ENCODE data around the gene LCE2C. TPM values are rescaled to one million over a fixed set of nuclear protein-coding genes. Genes with fewer than 3 reads are reported as not detected.

LCE2C gene
- polyA plus RNA-seq, 10 donors, result not detected

GRCh38 chr1:152725261-152725660 is 50.2 kb downstream of the LCE2C start:
- no peak for DNase-seq

Other genes with a start within 250 kb of the LCE2C start
- gene LCE5A, start 164.5 kb upstream of the LCE2C start, polyA plus RNA-seq (ENCODE audit: insufficient read length in 10 of 10), result not detected
- gene CRCT1, start 160.8 kb upstream of the LCE2C start, polyA plus RNA-seq (ENCODE audit: insufficient read length in 10 of 10), result not detected
- not detected for gene LCE3E, start 108.5 kb upstream of the LCE2C start, polyA plus RNA-seq (ENCODE audit: insufficient read length in 10 of 10)
- gene LCE3D, start 94.8 kb upstream of the LCE2C start, polyA plus RNA-seq (ENCODE audit: insufficient read length in 10 of 10), result not detected
- not detected for gene LCE3C, start 75.0 kb upstream of the LCE2C start, polyA plus RNA-seq (ENCODE audit: insufficient read length in 10 of 10)
- gene LCE3B, start 61.5 kb upstream of the LCE2C start, polyA plus RNA-seq (ENCODE audit: insufficient read length in 10 of 10), result not detected
- gene LCE3A, start 52.2 kb upstream of the LCE2C start, polyA plus RNA-seq (ENCODE audit: insufficient read length in 10 of 10), result not detected
- gene LCE2D, start 11.9 kb upstream of the LCE2C start, polyA plus RNA-seq (ENCODE audit: insufficient read length in 10 of 10), result not detected
- not detected for gene LCE2B, start 10.8 kb downstream of the LCE2C start, polyA plus RNA-seq (ENCODE audit: insufficient read length in 10 of 10)
- not detected for gene LCE2A, start 23.1 kb downstream of the LCE2C start, polyA plus RNA-seq (ENCODE audit: insufficient read length in 10 of 10)
- not detected for gene LCE4A, start 32.9 kb downstream of the LCE2C start, polyA plus RNA-seq (ENCODE audit: insufficient read length in 10 of 10)
- gene KPRP, start 82.7 kb downstream of the LCE2C start, polyA plus RNA-seq (ENCODE audit: insufficient read length in 10 of 10), result not detected
- gene LCE1F, start 99.9 kb downstream of the LCE2C start, polyA plus RNA-seq (ENCODE audit: insufficient read length in 10 of 10), result not detected
- not detected for gene LCE1E, start 111.0 kb downstream of the LCE2C start, polyA plus RNA-seq (ENCODE audit: insufficient read length in 10 of 10)
- gene LCE1D, start 121.4 kb downstream of the LCE2C start, polyA plus RNA-seq (ENCODE audit: insufficient read length in 10 of 10), result not detected
- gene LCE1C, start 131.4 kb downstream of the LCE2C start, polyA plus RNA-seq (ENCODE audit: insufficient read length in 10 of 10), result not detected
- gene LCE1B, start 136.7 kb downstream of the LCE2C start, polyA plus RNA-seq (ENCODE audit: insufficient read length in 10 of 10), result not detected
- not detected for gene LCE1A, start 152.2 kb downstream of the LCE2C start, polyA plus RNA-seq (ENCODE audit: insufficient read length in 10 of 10)
- not detected for gene LCE6A, start 167.6 kb downstream of the LCE2C start, polyA plus RNA-seq (ENCODE audit: insufficient read length in 10 of 10)
- not detected for gene LCE7A, start 184.7 kb downstream of the LCE2C start, polyA plus RNA-seq (ENCODE audit: insufficient read length in 10 of 10)
- gene SMCP, start 203.0 kb downstream of the LCE2C start, polyA plus RNA-seq (ENCODE audit: insufficient read length in 10 of 10), result not detected
- gene IVL, start 233.3 kb downstream of the LCE2C start, polyA plus RNA-seq (ENCODE audit: insufficient read length in 10 of 10), result 1 to 10 TPM in 2 of 10 donors, under 1 TPM in 2, not detected in 6; 0.05 to 6.0 (median 1.3) TPM